Transverse colon (tissue), 4 donors: ENCODE results near the gene EVA1C. TPM values are rescaled to one million over a fixed set of nuclear protein-coding genes. Genes with fewer than 3 reads are reported as not detected.
"Not testable (repeated sequence)": the region's sequence is repeated elsewhere in the genome, so short reads cannot be mapped to it uniquely, and the experiment has no call there.

Experiments
- DNase-seq: peaks from one replicate; pipeline ENCODE4 v3.0.0-alpha.2; 2019
- H3K27ac ChIP-seq, 4 donors: fragments of 200-600 bp; sonication (generic); 2 replicates each; pipeline ENCODE4 v1.5.1; 2016 to 2018; ENCODE audit warnings: inconsistent platforms in 4 of 4
- H3K27me3 ChIP-seq: fragments of 200-600 bp; sonication (generic); 2 replicates; pipeline ENCODE4 v1.5.1; 2017; ENCODE audit warnings: inconsistent platforms
- H3K36me3 ChIP-seq, 4 donors: fragments of 200-600 bp; sonication (generic); 2 replicates each; pipeline ENCODE4 v1.5.1; 2017 to 2019; ENCODE audit warnings: inconsistent platforms in 4 of 4
- H3K4me1 ChIP-seq, 4 donors: fragments of 200-600 bp; sonication (generic); 2 replicates each; pipeline ENCODE4 v1.5.1; 2017 to 2020; ENCODE audit warnings: inconsistent platforms in 4 of 4
- H3K4me3 ChIP-seq, 4 donors: fragments of 200-600 bp; sonication (generic); 1 replicate in 1 of 4; 2 replicates in 3 of 4; pipeline versions ENCODE4 v1.5.1 to v1.6.1; 2017 to 2019; ENCODE audit warnings: inconsistent platforms in 4 of 4
- H3K9me3 ChIP-seq, 2 donors: fragments of 200-600 bp; sonication (generic); 2 replicates each; pipeline ENCODE4 v1.5.1; 2017 to 2019; ENCODE audit warnings: inconsistent platforms in 2 of 2
- EP300 ChIP-seq: sonication (generic); formaldehyde crosslinking; IDR thresholded peaks from one replicate; pipeline ENCODE4 v1.6.1; 2017; ENCODE audit warnings: antibody characterized with exemption, low read depth
- POLR2A ChIP-seq: fragments of 450-650 bp; IDR thresholded peaks from one replicate; pipeline ENCODE4 v1.6.1; 2016; ENCODE audit warnings: antibody characterized with exemption, mild to moderate bottlenecking, moderate library complexity
- POLR2AphosphoS5 ChIP-seq, 3 donors: sonication (generic); formaldehyde crosslinking; IDR thresholded peaks; one replicate each; pipeline ENCODE4 v1.6.1; 2016; ENCODE audit warnings: antibody characterized with exemption in 3 of 3
- WGBS, 2 donors: methylation state at CpG; one replicate each; pipeline ENCODE4 v1.1.5; 2018; ENCODE audit warnings: low coverage in 1 of 2; 5-methylcytosine and 5-hydroxymethylcytosine counted together
- in situ Hi-C, 4 donors: fragments of 200-750 bp; cut with MboI; loops; one replicate each; pipeline versions ENCODE4 v1.15.0 to v1.15.1; 2017; ENCODE audit warnings: low sequenced_read_pairs in 3 of 4, low pct_ligation_motif_present in 1 of 4, low pct_unique_long_range_greater_than_20kb in 1 of 4
- intact Hi-C: fragments of 100-400 bp; cut with DNase I; formaldehyde crosslinking; loops from one replicate; pipeline ENCODE4 v1.15.1; 2023; ENCODE audit warnings: low total_unique reads
- total RNA-seq, 4 donors: library from RNA; depleted of rRNA; stranded (reverse); fragments of >200 nt; gene quantifications; one replicate each; pipeline ENCODE4 v1.1.0, GENCODE V29; 2016
- TF ChIP-seq, protein P1 (sequence below), 5 experiments: fragments of 200-600 bp in 3 of 5; fragments of 450-650 bp in 2 of 5; sonication (generic) in 3 of 5; IDR thresholded peaks; 1 replicate in 2 of 5; 2 replicates in 3 of 5; pipeline ENCODE4 v1.5.1; 2016 to 2017; ENCODE audit warnings: antibody characterized with exemption in 5 of 5, inconsistent platforms in 3 of 5, mild to moderate bottlenecking in 2 of 5, moderate library complexity in 1 of 5

Gene EVA1C
- total RNA-seq, 4 donors from 2014 or later: 8.6 to 44.1 (median 33.8) TPM

GRCh38 chr21:32437729-32438128 lies 25.2 kb downstream of the EVA1C start:
- no peak overlapping the region for H3K27ac ChIP-seq
- DNase-seq: no peak
- intact Hi-C loops: no loop called here
- in situ Hi-C loops: no loop called here
- no peaks in the 10 kb centered on the region for H3K27me3 ChIP-seq
- TF ChIP-seq POLR2A (no peak), EP300 (no peak), POLR2AphosphoS5 (IDR thresholded peaks at IDR 0.05) (no peak)
- TF ChIP-seq, protein P1, sequence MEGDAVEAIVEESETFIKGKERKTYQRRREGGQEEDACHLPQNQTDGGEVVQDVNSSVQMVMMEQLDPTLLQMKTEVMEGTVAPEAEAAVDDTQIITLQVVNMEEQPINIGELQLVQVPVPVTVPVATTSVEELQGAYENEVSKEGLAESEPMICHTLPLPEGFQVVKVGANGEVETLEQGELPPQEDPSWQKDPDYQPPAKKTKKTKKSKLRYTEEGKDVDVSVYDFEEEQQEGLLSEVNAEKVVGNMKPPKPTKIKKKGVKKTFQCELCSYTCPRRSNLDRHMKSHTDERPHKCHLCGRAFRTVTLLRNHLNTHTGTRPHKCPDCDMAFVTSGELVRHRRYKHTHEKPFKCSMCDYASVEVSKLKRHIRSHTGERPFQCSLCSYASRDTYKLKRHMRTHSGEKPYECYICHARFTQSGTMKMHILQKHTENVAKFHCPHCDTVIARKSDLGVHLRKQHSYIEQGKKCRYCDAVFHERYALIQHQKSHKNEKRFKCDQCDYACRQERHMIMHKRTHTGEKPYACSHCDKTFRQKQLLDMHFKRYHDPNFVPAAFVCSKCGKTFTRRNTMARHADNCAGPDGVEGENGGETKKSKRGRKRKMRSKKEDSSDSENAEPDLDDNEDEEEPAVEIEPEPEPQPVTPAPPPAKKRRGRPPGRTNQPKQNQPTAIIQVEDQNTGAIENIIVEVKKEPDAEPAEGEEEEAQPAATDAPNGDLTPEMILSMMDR (IDR thresholded peaks at IDR 0.05): no peak
- no peaks in the 10 kb centered on the region for H3K9me3 ChIP-seq
- no peak overlapping the region for H3K4me3 ChIP-seq
- H3K4me1 ChIP-seq: peaks cover 0 to under 1% (median 0%) of the 10 kb centered on the region in 4 donors
- no peaks in the 10 kb centered on the region for H3K36me3 ChIP-seq
- WGBS, 2 donors: 65 to 67% methylated on average over 8 to 12 of the region's 12 CpGs

- TF ChIP-seq, protein P1 (IDR thresholded peaks at IDR 0.05): no peak
- TF ChIP-seq EP300 (no peak), POLR2A (no peak), POLR2AphosphoS5 (IDR thresholded peaks at IDR 0.05) (no peak)
- Histone ChIP-seq H3K36me3 (no peaks in the 10 kb centered on the region), H3K9me3 (no peaks in the 10 kb centered on the region), H3K27me3 (no peaks in the 10 kb centered on the region), H3K27ac (no peak overlapping the region), H3K4me3 (no peak overlapping the region), H3K4me1 (no peaks in the 10 kb centered on the region)
- DNase-seq: no peak
- WGBS, 2 donors: 82 to 83% methylated on average over 5 to 8 of the region's 8 CpGs
- intact Hi-C loops (no loop called here), in situ Hi-C loops (no loop called here)
Measured at GRCh38 chr21:32442566-32443318, 30.2 kb downstream of the EVA1C start.

GRCh38 chr21:32445101-32445500 lies 32.6 kb downstream of the EVA1C start:
- no peaks in the 10 kb centered on the region for H3K36me3 ChIP-seq
- in situ Hi-C loops (no loop called here), intact Hi-C loops (no loop called here)
- no peaks in the 10 kb centered on the region for H3K4me1 ChIP-seq
- H3K27ac ChIP-seq: no peak overlapping the region
- H3K4me3 ChIP-seq: no peak overlapping the region
- WGBS, 2 donors: 89 to 93% methylated on average over 3 to 6 of the region's 6 CpGs
- no peaks in the 10 kb centered on the region for H3K27me3 ChIP-seq
- no peak for DNase-seq
- no peaks in the 10 kb centered on the region for H3K9me3 ChIP-seq
- TF ChIP-seq POLR2AphosphoS5 (IDR thresholded peaks at IDR 0.05) (no peak), POLR2A (no peak), EP300 (no peak)
- TF ChIP-seq, protein P1 (IDR thresholded peaks at IDR 0.05): no peak

- not testable (repeated sequence) for H3K27ac ChIP-seq
Measured at GRCh38 chr21:32446440-32446839, 33.9 kb downstream of the EVA1C start.

DNA sequence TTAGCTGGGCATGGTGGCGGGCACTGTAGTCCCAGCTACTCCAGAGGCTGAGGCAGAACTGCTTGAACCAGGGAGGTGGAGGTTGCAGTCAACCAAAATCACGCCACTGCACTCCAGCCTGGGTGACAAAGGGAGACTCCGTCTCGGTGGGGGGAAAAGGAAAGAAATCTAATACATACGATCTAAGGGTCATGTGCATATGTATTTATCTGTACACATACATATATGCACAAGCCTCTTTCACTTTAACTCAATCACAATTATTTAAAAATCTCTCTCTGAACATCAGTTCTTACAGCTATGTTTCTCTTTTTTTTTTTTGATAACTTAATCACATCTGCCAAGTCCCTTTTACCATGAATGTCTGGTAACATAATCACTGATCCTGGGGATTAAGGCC lies 34.7 kb downstream of the EVA1C start:
- H3K4me3 ChIP-seq: no peak overlapping the region
- WGBS, 2 donors: 91 to 93% methylated on average over 5 of the region's 5 CpGs
- TF ChIP-seq, protein P1 (IDR thresholded peaks at IDR 0.05): no peak
- TF ChIP-seq EP300 (no peak), POLR2A (no peak), POLR2AphosphoS5 (IDR thresholded peaks at IDR 0.05) (no peak)
- H3K36me3 ChIP-seq: no peaks in the 10 kb centered on the region
- in situ Hi-C loops: no loop called here
- no peak overlapping the region for H3K27ac ChIP-seq
- no peaks in the 10 kb centered on the region for H3K4me1 ChIP-seq
- intact Hi-C loops: no loop called here
- H3K9me3 ChIP-seq: no peaks in the 10 kb centered on the region
- no peaks in the 10 kb centered on the region for H3K27me3 ChIP-seq
- no peak for DNase-seq

More at GRCh38 chr21:32446440-32446839, 33.9 kb downstream of the EVA1C start:
- H3K36me3 ChIP-seq, DNase-seq, intact Hi-C loops, H3K4me1 ChIP-seq, H3K4me3 ChIP-seq, in situ Hi-C loops, H3K9me3 ChIP-seq, H3K27me3 ChIP-seq: not testable (repeated sequence)
- WGBS, 2 donors: 89 to 94% methylated on average over 3 of the region's 3 CpGs
